ENCODE measurements around the gene ACSF2. TPM values are rescaled to one million over a fixed set of nuclear protein-coding genes. Genes with fewer than 3 reads are reported as not detected.

Gene ACSF2
- polyA plus RNA-seq, 2 of the 4 experiments (the other 2 are of a cell fraction), result 24.4 to 33.6 TPM

DNA sequence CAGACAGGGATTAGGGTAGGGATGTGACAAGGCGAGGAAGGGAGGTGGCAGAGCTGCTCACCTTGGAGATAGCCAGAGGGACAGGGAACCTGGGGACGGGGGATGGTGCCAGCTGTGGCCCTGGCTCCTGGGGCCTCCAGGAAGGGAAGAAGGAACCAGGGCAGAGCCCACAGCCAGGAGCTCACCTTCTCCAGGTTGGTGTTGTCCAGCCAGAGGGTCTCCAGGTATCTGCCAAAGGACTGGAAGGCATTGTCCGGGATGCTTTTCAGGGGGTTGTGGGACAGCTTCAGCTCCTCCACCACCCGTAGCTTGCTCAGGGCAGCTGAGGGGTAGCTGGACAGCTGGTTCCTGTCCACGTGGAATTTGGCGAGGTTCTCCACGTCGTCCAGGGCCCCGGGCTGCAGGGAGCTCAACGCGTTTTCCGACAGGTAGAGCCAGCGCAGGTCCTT lies 41.9 kb downstream of the ACSF2 start:
- Histone ChIP-seq H3K4me2 (no peak overlapping the region), H3K4me1 (peaks cover 16% of the 10 kb centered on the region), H3K27ac (no peak overlapping the region), H3K4me3 (no peak overlapping the region), H3K9me3 (no peaks in the 10 kb centered on the region)
- TF ChIP-seq NPAS2 (CRISPR knock-in tag; IDR thresholded peaks at IDR 0.05; ENCODE audit: borderline replicate concordance) (no peak), ZFP36 (IDR thresholded peaks at IDR 0.05; ENCODE audit: borderline replicate concordance, partially characterized antibody) (no peak), MAZ (IDR thresholded peaks at IDR 0.05; ENCODE audit: borderline replicate concordance, low read depth, low read length) (no peak), EHF (CRISPR knock-in tag; IDR thresholded peaks at IDR 0.05) (no peak), MAFK (IDR thresholded peaks at IDR 0.05; ENCODE audit: partially characterized antibody) (no peak), NR3C1 (IDR thresholded peaks at IDR 0.05) (no peak), MYC (IDR thresholded peaks at IDR 0.05; ENCODE audit: borderline replicate concordance, low read length) (no peak), HOXB5 (CRISPR knock-in tag; IDR thresholded peaks at IDR 0.05) (no peak), EP300 (IDR thresholded peaks at IDR 0.05) (no peak), HDAC2 (IDR thresholded peaks at IDR 0.05) (no peak), HOXB13 (CRISPR knock-in tag; IDR thresholded peaks at IDR 0.05; ENCODE audit: low read depth) (no peak), SREBF2 (IDR thresholded peaks at IDR 0.05) (no peak), RAD21 (conservative IDR thresholded peaks at IDR 0.05 in 1 of 2, IDR thresholded peaks at IDR 0.05 in 1 of 2) (no peak)
- TF ChIP-seq, protein P1, sequence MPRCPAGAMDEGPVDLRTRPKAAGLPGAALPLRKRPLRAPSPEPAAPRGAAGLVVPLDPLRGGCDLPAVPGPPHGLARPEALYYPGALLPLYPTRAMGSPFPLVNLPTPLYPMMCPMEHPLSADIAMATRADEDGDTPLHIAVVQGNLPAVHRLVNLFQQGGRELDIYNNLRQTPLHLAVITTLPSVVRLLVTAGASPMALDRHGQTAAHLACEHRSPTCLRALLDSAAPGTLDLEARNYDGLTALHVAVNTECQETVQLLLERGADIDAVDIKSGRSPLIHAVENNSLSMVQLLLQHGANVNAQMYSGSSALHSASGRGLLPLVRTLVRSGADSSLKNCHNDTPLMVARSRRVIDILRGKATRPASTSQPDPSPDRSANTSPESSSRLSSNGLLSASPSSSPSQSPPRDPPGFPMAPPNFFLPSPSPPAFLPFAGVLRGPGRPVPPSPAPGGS (IDR thresholded peaks at IDR 0.05), result no peak
- TF ChIP-seq, protein P2, sequence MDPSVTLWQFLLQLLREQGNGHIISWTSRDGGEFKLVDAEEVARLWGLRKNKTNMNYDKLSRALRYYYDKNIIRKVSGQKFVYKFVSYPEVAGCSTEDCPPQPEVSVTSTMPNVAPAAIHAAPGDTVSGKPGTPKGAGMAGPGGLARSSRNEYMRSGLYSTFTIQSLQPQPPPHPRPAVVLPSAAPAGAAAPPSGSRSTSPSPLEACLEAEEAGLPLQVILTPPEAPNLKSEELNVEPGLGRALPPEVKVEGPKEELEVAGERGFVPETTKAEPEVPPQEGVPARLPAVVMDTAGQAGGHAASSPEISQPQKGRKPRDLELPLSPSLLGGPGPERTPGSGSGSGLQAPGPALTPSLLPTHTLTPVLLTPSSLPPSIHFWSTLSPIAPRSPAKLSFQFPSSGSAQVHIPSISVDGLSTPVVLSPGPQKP (IDR thresholded peaks at IDR 0.05; ENCODE audit: low read depth, low read length), result no peak
- TF ChIP-seq, protein P3, sequence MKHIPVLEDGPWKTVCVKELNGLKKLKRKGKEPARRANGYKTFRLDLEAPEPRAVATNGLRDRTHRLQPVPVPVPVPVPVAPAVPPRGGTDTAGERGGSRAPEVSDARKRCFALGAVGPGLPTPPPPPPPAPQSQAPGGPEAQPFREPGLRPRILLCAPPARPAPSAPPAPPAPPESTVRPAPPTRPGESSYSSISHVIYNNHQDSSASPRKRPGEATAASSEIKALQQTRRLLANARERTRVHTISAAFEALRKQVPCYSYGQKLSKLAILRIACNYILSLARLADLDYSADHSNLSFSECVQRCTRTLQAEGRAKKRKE (CRISPR knock-in tag; IDR thresholded peaks at IDR 0.05; ENCODE audit: low read depth), result no peak
- 72% methylated on average over 8 of the region's 13 CpGs for WGBS (ENCODE audit: missing lambda C conversion rate)
- ATAC-seq, result no peak
- POLR2A ChIA-PET, result no interaction called here
- no peak for DNase-seq (ENCODE audit: low read depth in 1 of 2, low spot score in 1 of 2)
- CTCF ChIA-PET, result interaction anchor here (1.0 to 19.6 kb wide), 5 partner anchors 7 to 71 kb away, joined by 3 to 238 read pairs (median 7); partner anchors contain the start of genes LRRC59 and RSAD1
- FAIRE-seq, result no peak

DNA sequence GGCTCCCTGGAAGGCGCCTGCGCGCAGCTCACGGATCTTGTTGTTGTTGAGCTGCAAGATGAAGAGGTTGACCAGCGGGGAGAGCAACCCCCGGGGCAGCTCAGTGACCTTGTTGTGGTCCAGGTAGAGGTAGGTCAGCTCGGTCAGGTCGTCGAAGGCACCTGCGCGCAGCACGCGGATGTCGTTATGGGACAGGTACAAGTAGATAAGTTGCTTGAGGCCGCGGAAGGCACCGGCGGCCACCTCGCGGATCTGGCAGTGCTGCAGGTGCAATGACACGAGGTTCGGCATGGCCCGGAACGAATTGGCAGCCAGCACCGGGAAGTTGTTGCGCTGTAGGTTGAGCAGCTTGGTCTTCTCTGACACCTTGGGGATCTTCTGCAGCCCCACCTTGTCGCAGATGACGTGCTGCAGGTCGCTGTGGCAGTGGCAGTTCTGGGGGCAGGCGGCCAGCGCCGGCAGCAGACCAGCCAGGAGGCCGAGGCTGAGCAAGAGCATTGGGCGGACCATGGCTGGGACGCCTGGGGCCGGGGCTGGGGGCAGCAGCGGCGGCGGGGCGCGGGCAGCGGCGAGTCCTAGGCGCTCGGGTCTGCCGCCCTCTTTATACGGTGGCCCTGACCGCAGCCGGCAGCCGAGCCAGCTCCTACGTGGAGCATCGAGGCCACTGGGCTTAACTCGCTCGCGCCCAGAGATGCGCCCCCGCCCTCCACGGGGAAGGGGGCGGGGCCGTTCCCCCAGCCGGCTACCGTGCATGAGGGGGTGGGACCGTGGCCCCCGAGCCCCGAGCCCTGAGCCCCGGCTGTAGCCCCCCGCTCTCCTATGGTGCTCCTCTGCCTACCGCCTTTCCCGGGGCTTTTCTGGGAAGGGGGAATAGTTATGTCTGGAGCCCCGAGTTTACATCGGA lies 42.5 kb downstream of the ACSF2 start, which contains the start of gene CHAD:
Gene CHAD (minus strand): TSS at position 577 of the 904 bp plus-strand sequence. CDS start 67 bp downstream, at position 510.
- ATAC-seq (no peak), DNase-seq (ENCODE audit: low read depth in 1 of 2, low spot score in 1 of 2) (no peak), FAIRE-seq (no peak)
- Histone ChIP-seq H3K4me3 (no peak within 1 kb of the TSS), H3K4me1 (peaks cover 16% of the 10 kb centered on the region), H3K27ac (no peak within 1 kb of the TSS), H3K4me2 (no peak within 1 kb of the TSS), H3K9me3 (no peaks in the 10 kb centered on the region)
- 93% methylated on average over 62 of the region's 71 CpGs for WGBS (ENCODE audit: missing lambda C conversion rate)
- ChIA-PET CTCF (interaction anchor here (1.0 to 19.6 kb wide), 5 partner anchors 7 to 71 kb away, joined by 3 to 238 read pairs (median 7); partner anchors contain the start of genes LRRC59 and RSAD1), POLR2A (no interaction called here)
- TF ChIP-seq CBX2 (IDR thresholded peaks at IDR 0.05; ENCODE audit: borderline replicate concordance, low read depth), result no peak
- TF ChIP-seq, protein P4, sequence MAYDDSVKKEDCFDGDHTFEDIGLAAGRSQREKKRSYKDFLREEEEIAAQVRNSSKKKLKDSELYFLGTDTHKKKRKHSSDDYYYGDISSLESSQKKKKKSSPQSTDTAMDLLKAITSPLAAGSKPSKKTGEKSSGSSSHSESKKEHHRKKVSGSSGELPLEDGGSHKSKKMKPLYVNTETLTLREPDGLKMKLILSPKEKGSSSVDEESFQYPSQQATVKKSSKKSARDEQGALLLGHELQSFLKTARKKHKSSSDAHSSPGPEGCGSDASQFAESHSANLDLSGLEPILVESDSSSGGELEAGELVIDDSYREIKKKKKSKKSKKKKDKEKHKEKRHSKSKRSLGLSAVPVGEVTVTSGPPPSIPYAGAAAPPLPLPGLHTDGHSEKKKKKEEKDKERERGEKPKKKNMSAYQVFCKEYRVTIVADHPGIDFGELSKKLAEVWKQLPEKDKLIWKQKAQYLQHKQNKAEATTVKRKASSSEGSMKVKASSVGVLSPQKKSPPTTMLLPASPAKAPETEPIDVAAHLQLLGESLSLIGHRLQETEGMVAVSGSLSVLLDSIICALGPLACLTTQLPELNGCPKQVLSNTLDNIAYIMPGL (CRISPR knock-in tag; IDR thresholded peaks at IDR 0.05; ENCODE audit: borderline replicate concordance), result no peak
